Neural cell (in vitro differentiated cells): ENCODE results near the gene SH3BGR.

ENCODE experiments used
- EP300 ChIP-seq: fragments of 450-650 bp; conservative IDR thresholded peaks from 2 replicates; pipeline ENCODE4 v1.6.1; 2014; ENCODE audit warnings: antibody characterized with exemption, mild to moderate bottlenecking, moderate library complexity; ENCODE audit not compliant: poor library complexity, severe bottlenecking
- EZH2 ChIP-seq: fragments of 200-600, 300-800 bp; shearing (Covaris generic), sonication (generic); IDR thresholded peaks from 2 replicates; pipeline ENCODE4 v1.6.1; 2014; ENCODE audit warnings: antibody characterized with exemption, low read length, borderline replicate concordance, mild to moderate bottlenecking; ENCODE audit not compliant: insufficient read depth, poor library complexity, severe bottlenecking
- MXI1 ChIP-seq: fragments of 450-650 bp; conservative IDR thresholded peaks from 2 replicates; pipeline ENCODE4 v1.6.1; 2014; ENCODE audit warnings: antibody characterized with exemption, mild to moderate bottlenecking; ENCODE audit not compliant: poor library complexity, severe bottlenecking
- POLR2AphosphoS5 ChIP-seq: IDR thresholded peaks from 2 replicates; pipeline ENCODE4 v1.6.1; 2012
- RAD21 ChIP-seq: fragments of 450-650 bp; conservative IDR thresholded peaks from 2 replicates; pipeline ENCODE4 v1.6.1; 2014; ENCODE audit warnings: antibody characterized with exemption, mild to moderate bottlenecking, moderate library complexity
- SMC3 ChIP-seq: fragments of 450-650 bp; conservative IDR thresholded peaks from 2 replicates; pipeline ENCODE4 v1.6.1; 2014; ENCODE audit warnings: antibody characterized with exemption, mild to moderate bottlenecking, moderate library complexity; ENCODE audit not compliant: poor library complexity
- TAF1 ChIP-seq: IDR thresholded peaks from 2 replicates; pipeline ENCODE4 v1.6.1; 2012; ENCODE audit warnings: low read depth
- TF ChIP-seq, protein P1 (sequence below): fragments of 450-650 bp; IDR thresholded peaks from 2 replicates; pipeline ENCODE4 v1.5.1; 2014; ENCODE audit warnings: antibody characterized with exemption, mild to moderate bottlenecking, moderate library complexity; ENCODE audit not compliant: poor library complexity, severe bottlenecking
- TF ChIP-seq, protein P2 (sequence below): IDR thresholded peaks from 2 replicates; pipeline ENCODE4 v1.6.1; 2012; ENCODE audit warnings: borderline replicate concordance

DNA sequence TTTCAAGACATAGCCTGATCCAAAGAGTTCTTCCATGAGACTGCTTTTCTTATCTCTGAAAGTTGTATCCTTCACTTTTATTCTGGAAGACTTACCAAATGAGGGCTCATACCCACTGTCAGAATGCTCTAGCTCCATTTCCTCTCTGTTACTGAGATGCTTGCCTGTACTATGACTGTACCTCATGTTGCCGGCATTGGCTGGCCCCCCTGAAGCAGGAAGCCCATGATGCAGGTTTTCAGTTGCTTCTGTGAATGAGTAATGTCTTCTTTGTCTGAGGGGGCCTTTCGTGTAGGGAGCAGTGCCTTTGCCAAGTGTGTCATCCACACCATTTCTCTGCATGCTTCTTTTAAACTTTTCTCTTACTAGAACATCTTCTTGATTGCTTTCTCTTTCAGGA is 45.7 kb upstream of the SH3BGR start:
- TF ChIP-seq POLR2AphosphoS5 (no peak), EZH2 (no peak), SMC3 (no peak), TAF1 (no peak), EP300 (no peak), RAD21 (no peak), MXI1 (no peak)
- TF ChIP-seq, protein P1, sequence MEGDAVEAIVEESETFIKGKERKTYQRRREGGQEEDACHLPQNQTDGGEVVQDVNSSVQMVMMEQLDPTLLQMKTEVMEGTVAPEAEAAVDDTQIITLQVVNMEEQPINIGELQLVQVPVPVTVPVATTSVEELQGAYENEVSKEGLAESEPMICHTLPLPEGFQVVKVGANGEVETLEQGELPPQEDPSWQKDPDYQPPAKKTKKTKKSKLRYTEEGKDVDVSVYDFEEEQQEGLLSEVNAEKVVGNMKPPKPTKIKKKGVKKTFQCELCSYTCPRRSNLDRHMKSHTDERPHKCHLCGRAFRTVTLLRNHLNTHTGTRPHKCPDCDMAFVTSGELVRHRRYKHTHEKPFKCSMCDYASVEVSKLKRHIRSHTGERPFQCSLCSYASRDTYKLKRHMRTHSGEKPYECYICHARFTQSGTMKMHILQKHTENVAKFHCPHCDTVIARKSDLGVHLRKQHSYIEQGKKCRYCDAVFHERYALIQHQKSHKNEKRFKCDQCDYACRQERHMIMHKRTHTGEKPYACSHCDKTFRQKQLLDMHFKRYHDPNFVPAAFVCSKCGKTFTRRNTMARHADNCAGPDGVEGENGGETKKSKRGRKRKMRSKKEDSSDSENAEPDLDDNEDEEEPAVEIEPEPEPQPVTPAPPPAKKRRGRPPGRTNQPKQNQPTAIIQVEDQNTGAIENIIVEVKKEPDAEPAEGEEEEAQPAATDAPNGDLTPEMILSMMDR, result no peak
- TF ChIP-seq, protein P2, sequence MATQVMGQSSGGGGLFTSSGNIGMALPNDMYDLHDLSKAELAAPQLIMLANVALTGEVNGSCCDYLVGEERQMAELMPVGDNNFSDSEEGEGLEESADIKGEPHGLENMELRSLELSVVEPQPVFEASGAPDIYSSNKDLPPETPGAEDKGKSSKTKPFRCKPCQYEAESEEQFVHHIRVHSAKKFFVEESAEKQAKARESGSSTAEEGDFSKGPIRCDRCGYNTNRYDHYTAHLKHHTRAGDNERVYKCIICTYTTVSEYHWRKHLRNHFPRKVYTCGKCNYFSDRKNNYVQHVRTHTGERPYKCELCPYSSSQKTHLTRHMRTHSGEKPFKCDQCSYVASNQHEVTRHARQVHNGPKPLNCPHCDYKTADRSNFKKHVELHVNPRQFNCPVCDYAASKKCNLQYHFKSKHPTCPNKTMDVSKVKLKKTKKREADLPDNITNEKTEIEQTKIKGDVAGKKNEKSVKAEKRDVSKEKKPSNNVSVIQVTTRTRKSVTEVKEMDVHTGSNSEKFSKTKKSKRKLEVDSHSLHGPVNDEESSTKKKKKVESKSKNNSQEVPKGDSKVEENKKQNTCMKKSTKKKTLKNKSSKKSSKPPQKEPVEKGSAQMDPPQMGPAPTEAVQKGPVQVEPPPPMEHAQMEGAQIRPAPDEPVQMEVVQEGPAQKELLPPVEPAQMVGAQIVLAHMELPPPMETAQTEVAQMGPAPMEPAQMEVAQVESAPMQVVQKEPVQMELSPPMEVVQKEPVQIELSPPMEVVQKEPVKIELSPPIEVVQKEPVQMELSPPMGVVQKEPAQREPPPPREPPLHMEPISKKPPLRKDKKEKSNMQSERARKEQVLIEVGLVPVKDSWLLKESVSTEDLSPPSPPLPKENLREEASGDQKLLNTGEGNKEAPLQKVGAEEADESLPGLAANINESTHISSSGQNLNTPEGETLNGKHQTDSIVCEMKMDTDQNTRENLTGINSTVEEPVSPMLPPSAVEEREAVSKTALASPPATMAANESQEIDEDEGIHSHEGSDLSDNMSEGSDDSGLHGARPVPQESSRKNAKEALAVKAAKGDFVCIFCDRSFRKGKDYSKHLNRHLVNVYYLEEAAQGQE, result no peak
